Measurements from ENCODE around the gene INTS4. TPM values are rescaled to one million over a fixed set of nuclear protein-coding genes. Genes with fewer than 3 reads are reported as not detected.

Gene INTS4
- total and polyA plus RNA-seq, 2 of the 8 experiments (the other 6 are each of a cell fraction or from before 2014, with no cell fraction given) = 27.0 to 31.3 TPM

GRCh38 chr11:78039919-78040671, 45.6 kb upstream of the INTS4 start:
- DNase-seq (ENCODE audit: low read depth in 1 of 2, low spot score in 2 of 2) (no peak), FAIRE-seq (no peak)
- ChIA-PET CTCF (ENCODE audit: partially characterized antibody) (interaction anchor here (0.6 to 2.1 kb wide), 6 partner anchors 9 to 399 kb away, joined by 3 to 5 read pairs (median 3); no protein-coding TSS in a partner anchor), POLR2A (ENCODE audit: partially characterized antibody) (interaction anchor here (2.2 kb wide), 1 partner anchor 18 kb away, joined by 6 read pairs; no protein-coding TSS in a partner anchor)
- Histone ChIP-seq H3K79me2 (ENCODE audit: control insufficient read depth in 1 of 2, insufficient read depth in 2 of 2, low read length in 2 of 2) (no peaks in the 10 kb centered on the region), H3K14ac (ENCODE audit: insufficient read length) (no peak overlapping the region), H2AFZ (ENCODE audit: low read length) (0 out of 2 replicates have a peak overlapping the region, but pooled peaks have one; percentile 8), H3K4ac (replicated peaks; ENCODE audit: insufficient read length, low read depth, low read length) (no peak overlapping the region), H2BK5ac (ENCODE audit: low read depth, low read length) (no peak overlapping the region), H3K18ac (ENCODE audit: extremely low read depth, low read length) (no peak overlapping the region; the same call in 1 of the 2 replicates), H3K56ac (replicated peaks; ENCODE audit: insufficient read length, low read depth, low read length) (no peak overlapping the region), H2BK20ac (ENCODE audit: low read length) (no peak overlapping the region), H3K79me1 (ENCODE audit: low read depth, low read length) (no peaks in the 10 kb centered on the region), H3K23me2 (ENCODE audit: low read depth, low read length) (no peaks in the 10 kb centered on the region), H2BK12ac (ENCODE audit: low read depth, low read length) (no peak overlapping the region), H2AK5ac (ENCODE audit: low read depth, low read length) (no peak overlapping the region), H3K36me3 (ENCODE audit: control insufficient read depth in 2 of 4, insufficient read depth in 4 of 4, low read length in 3 of 4) (no peaks in the 10 kb centered on the region), H4K20me1 (replicated peaks in 1 of 2; ENCODE audit: control insufficient read depth in 1 of 2, insufficient read depth in 2 of 2, low read length in 2 of 2) (no peaks in the 10 kb centered on the region), H3K4me3 (ENCODE audit: extremely low read depth in 1 of 4, insufficient read depth in 2 of 4, low read depth in 3 of 4, low read length in 4 of 4) (no peak overlapping the region), H3K27me3 (replicated peaks in 1 of 4; ENCODE audit: control insufficient read depth in 3 of 4, extremely low read depth in 1 of 4, insufficient read depth in 3 of 4, low read length in 3 of 4) (no peaks in the 10 kb centered on the region), H3K4me2 (ENCODE audit: insufficient read depth in 1 of 2, low read depth in 2 of 2, low read length in 2 of 2) (no peak overlapping the region), H3K9ac (replicated peaks in 1 of 4; ENCODE audit: extremely low read depth in 1 of 4, low read depth in 3 of 4, low read length in 3 of 4) (no peak overlapping the region), H4K8ac (ENCODE audit: extremely low read depth, insufficient read depth, low read length) (no peak overlapping the region; the same call in 1 of the 2 replicates), H3K9me3 (ENCODE audit: insufficient read depth in 2 of 2, low read depth in 1 of 2, low read length in 1 of 2) (no peaks in the 10 kb centered on the region), H3K23ac (ENCODE audit: insufficient read length) (no peak overlapping the region), H2BK15ac (ENCODE audit: low read length) (0 out of 2 replicates have a peak overlapping the region, but pooled peaks have one; percentile 46), H4K91ac (replicated peaks; ENCODE audit: insufficient read length, low read length) (no peak overlapping the region), H4K5ac (ENCODE audit: insufficient read length, low read depth, low read length) (no peak overlapping the region), H3K4me1 (replicated peaks in 1 of 4; ENCODE audit: control insufficient read depth in 3 of 4, insufficient read depth in 4 of 4, low read length in 3 of 4) (peaks cover 0 to 7% (median 3%) of the 10 kb centered on the region in 4 experiments; a peak in 3 of 7 replicates), H3K27ac (ENCODE audit: low read depth, low read length) (no peak overlapping the region), H2BK120ac (replicated peaks; ENCODE audit: low read depth, low read length) (no peak overlapping the region)
- TF ChIP-seq KDM5A (IDR thresholded peaks at IDR 0.05; ENCODE audit: low read length) = no peak
- 90% methylated on average over 7 of the region's 7 CpGs; no CpG with 5 or more reads in 1 of the 2 experiments for WGBS, 2 experiments (ENCODE audit: extremely low coverage in 1 of 2, insufficient coverage in 1 of 2, insufficient read length in 1 of 2, insufficient replicate concordance in 2 of 2, low coverage in 1 of 2, low lambda C conversion rate in 2 of 2, missing lambda C conversion rate in 1 of 2)
